Measurements from ENCODE around the gene CACNA1B.

- TF ChIP-seq CTCF (conservative IDR thresholded peaks at IDR 0.05; ENCODE audit: low read depth, low read length) = no peak
- TF ChIP-seq MAFK (IDR thresholded peaks at IDR 0.05; ENCODE audit: low read depth, low read length) = peak; percentile 57
- TF ChIP-seq POLR2A (IDR thresholded peaks at IDR 0.05; ENCODE audit: low read depth, low read length) = no peak
- TF ChIP-seq RAD21 (IDR thresholded peaks at IDR 0.05; ENCODE audit: low read length) = no peak
- no peak for TF ChIP-seq CEBPB (IDR thresholded peaks at IDR 0.05; ENCODE audit: low read depth, low read length)
- no peak for TF ChIP-seq NFE2L2 (IDR thresholded peaks at IDR 0.05; ENCODE audit: low read depth, low read length)
- no peak for TF ChIP-seq BHLHE40 (IDR thresholded peaks at IDR 0.05; ENCODE audit: low read depth, low read length)
- TF ChIP-seq, protein P1, sequence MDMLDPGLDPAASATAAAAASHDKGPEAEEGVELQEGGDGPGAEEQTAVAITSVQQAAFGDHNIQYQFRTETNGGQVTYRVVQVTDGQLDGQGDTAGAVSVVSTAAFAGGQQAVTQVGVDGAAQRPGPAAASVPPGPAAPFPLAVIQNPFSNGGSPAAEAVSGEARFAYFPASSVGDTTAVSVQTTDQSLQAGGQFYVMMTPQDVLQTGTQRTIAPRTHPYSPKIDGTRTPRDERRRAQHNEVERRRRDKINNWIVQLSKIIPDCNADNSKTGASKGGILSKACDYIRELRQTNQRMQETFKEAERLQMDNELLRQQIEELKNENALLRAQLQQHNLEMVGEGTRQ (IDR thresholded peaks at IDR 0.05; ENCODE audit: low read depth, low read length) = no peak
Observed at GRCh38 chr9:137829260-137829996, 48.2 kb upstream of the CACNA1B start.

All from IMR-90 (cell line).